Keratinocyte (primary cell): ENCODE measurements around the gene MSI2.

Source experiments
- CTCF ChIP-seq, 3 experiments: IDR thresholded peaks in 1 of 3; conservative IDR thresholded peaks in 1 of 3; optimal IDR thresholded peaks in 1 of 3; 2 replicates in 2 of 3; 3 replicates in 1 of 3; pipeline versions ENCODE3 to v1.5.1; 2011; ENCODE audit warnings: low read length in 3 of 3, mild to moderate bottlenecking in 3 of 3, moderate library complexity in 2 of 3, control low read depth in 1 of 3, inconsistent platforms in 1 of 3; ENCODE audit not compliant: insufficient read depth in 2 of 3; ENCODE audit errors: extremely low read depth in 1 of 3
- EZH2 ChIP-seq: IDR thresholded peaks from one replicate; pipeline ENCODE4 v1.6.1; 2012; ENCODE audit warnings: inconsistent platforms, mild to moderate bottlenecking, low read length, moderate library complexity

GRCh38 chr17:57416369-57416768, 160.0 kb downstream of the MSI2 start:
- no peak for TF ChIP-seq CTCF (optimal IDR thresholded peaks at IDR 0.05 in 1 of 3, IDR thresholded peaks at IDR 0.05 in 1 of 3, conservative IDR thresholded peaks at IDR 0.05 in 1 of 3; ENCODE audit: extremely low read depth in 1 of 3, insufficient read depth in 2 of 3, low read length in 3 of 3)
- no peak for TF ChIP-seq EZH2
